ENCODE results near the gene BARX2. TPM values are rescaled to one million over a fixed set of nuclear protein-coding genes. Genes with fewer than 3 reads are reported as not detected.
A peak's percentile ranks its signal among the peaks of the same experiment; 100 is the strongest.

Gene BARX2
- total RNA-seq, 4 donors from 2014 or later: 1.00 to 9.2 (median 6.3) TPM

DNA sequence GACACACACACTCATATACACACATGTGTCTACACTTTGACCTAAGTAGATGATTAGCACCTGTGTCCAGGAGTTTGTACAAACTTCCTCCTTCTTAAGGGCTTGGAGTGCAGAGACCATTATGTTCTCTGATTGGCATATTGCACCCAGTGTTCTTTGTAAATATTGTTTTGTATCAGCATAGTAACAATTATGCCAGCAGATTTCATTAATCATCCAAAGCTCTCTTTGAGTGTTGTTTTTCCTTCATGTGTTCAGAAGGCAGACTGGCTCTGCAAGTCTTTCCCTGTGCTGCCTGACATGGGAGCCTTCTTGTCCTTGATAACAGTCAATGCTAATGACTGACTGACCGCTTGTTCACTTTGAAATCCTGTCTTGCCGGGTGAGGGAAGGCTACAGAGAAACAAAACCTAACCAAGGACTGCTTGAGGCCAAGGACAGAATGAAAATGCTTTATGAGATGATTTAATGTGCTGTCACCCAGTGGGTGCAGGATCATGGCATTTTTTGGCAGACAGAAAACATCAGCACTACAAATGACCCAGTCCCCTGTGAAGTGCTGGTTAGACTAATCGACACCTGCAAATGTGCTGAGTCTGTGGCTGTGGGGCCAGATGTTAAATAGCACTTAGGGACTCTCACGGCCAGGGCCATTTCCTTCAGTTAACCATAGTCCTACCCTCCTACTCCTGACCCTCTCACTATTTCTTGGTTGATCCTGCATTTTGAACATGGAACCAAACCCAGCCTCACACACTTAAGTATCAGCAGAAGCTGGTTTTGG is 6.6 kb upstream of the BARX2 start:
- Histone ChIP-seq H3K27me3 (peaks cover 79% of the 10 kb centered on the region), H3K36me3 (no peaks in the 10 kb centered on the region), H3K27ac (no peak overlapping the region), H3K4me3 (no peak overlapping the region), H3K4me1 (peaks cover 5 to 22% (median 18%) of the 10 kb centered on the region in 4 donors), H3K9me3 (no peaks in the 10 kb centered on the region)
- in situ Hi-C loops (cut with MboI; ENCODE audit: low pct_ligation_motif_present in 1 of 4, low pct_unique_long_range_greater_than_20kb in 1 of 4, low sequenced_read_pairs in 3 of 4) (loop anchor here (5.0 to 25.0 kb wide), 3 partner anchors 343 to 378 kb away; no protein-coding TSS in a partner anchor), intact Hi-C loops (cut with DNase I; ENCODE audit: low total_unique reads) (no loop called here)
- no peak for DNase-seq
- peak in 1 of 3 donors; percentile 20 for TF ChIP-seq POLR2AphosphoS5 (IDR thresholded peaks at IDR 0.05)
- TF ChIP-seq, protein P1, sequence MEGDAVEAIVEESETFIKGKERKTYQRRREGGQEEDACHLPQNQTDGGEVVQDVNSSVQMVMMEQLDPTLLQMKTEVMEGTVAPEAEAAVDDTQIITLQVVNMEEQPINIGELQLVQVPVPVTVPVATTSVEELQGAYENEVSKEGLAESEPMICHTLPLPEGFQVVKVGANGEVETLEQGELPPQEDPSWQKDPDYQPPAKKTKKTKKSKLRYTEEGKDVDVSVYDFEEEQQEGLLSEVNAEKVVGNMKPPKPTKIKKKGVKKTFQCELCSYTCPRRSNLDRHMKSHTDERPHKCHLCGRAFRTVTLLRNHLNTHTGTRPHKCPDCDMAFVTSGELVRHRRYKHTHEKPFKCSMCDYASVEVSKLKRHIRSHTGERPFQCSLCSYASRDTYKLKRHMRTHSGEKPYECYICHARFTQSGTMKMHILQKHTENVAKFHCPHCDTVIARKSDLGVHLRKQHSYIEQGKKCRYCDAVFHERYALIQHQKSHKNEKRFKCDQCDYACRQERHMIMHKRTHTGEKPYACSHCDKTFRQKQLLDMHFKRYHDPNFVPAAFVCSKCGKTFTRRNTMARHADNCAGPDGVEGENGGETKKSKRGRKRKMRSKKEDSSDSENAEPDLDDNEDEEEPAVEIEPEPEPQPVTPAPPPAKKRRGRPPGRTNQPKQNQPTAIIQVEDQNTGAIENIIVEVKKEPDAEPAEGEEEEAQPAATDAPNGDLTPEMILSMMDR (IDR thresholded peaks at IDR 0.05): no peak
- 20 to 50% methylated on average over 1 to 4 of the region's 4 CpGs for WGBS, 2 donors (ENCODE audit: low coverage in 1 of 2)

DNA sequence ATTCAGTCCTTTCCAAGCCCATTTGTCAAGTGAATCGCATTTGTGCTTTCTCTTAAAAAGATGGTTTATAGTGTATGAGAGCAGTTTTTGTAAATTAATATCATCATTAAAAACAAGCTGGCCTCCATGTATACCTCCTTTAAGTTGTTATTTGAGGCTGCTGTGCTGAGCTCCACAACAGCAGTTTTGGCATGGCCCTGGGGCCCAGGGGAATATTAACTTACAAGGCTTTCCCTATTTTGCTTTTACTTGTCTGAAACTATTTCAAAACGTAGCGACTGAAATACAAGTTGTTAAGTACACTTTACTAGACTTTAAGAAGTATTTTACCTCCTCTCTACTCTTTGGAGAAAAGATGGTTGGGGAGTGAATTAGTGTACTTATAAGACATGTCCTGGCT is 4.9 kb upstream of the BARX2 start:
- no peak overlapping the region for H3K27ac ChIP-seq

DNA sequence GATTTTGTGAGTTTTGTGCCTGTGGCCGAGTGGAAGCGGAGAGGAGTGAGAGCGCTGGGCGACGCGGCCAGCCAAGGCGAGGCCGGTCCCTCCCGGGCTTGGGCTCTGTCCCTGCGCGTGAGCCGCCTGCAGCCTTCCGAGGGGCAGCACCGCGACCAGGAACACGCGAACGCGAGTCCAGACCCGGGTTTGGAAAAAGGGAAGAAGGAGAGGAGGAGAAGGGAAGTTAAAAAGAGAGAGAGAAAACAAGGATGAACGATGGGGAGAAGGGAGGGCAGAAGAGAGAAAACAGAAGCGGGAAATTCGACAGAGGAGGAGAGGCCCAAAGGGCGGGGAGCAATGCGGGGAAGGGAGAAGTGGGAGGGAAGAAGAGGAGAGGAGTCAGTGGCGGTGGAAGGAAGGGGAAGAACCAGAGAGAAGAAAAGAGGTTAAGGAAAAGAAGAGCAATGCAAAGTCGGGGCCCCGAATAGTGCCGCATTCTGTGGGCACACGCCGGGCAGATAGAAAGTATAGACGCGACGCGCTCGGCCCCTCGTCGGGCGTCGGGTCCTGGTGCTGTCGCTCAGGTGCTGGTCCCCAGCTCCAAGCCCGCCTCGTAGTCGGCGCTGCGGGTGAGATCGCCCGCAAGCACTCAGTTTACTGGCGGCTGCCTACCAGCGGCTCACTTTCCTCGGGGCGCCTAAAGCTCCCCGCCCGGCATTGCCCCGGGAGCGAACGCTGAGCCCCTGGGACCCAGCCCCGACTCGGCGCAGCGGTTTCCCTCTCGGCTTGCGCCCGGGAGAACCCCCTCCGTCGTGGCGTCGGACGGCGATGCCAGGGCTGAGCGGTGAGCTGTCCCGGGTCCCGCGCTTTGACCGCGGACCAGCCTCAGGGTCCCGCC is 2.8 kb upstream of the BARX2 start:
- no peak for TF ChIP-seq POLR2AphosphoS5 (IDR thresholded peaks at IDR 0.05)
- TF ChIP-seq, protein P1 (IDR thresholded peaks at IDR 0.05): no peak
- Histone ChIP-seq H3K36me3 (no peaks in the 10 kb centered on the region), H3K4me1 (peaks cover 5 to 43% (median 33%) of the 10 kb centered on the region in 4 donors), H3K4me3 (peak overlapping the region in 3 of 4 donors; percentile 36 to 61 (median 49)), H3K9me3 (no peaks in the 10 kb centered on the region), H3K27me3 (peaks cover 89% of the 10 kb centered on the region), H3K27ac (no peak overlapping the region)
- in situ Hi-C loops (cut with MboI; ENCODE audit: low pct_ligation_motif_present in 1 of 4, low pct_unique_long_range_greater_than_20kb in 1 of 4, low sequenced_read_pairs in 3 of 4): loop anchor here in 3 of 4 donors (25.0 kb wide), 2 partner anchors 339 to 364 kb away; no protein-coding TSS in a partner anchor
- intact Hi-C loops (cut with DNase I; ENCODE audit: low total_unique reads): no loop called here
- no peak for DNase-seq
- WGBS, 2 donors (ENCODE audit: low coverage in 1 of 2): 11 to 20% methylated on average over 31 to 52 of the region's 77 CpGs

More for the DNA sequence above, 4.9 kb upstream of the BARX2 start:
- in situ Hi-C loops (cut with MboI; ENCODE audit: low pct_ligation_motif_present in 1 of 4, low pct_unique_long_range_greater_than_20kb in 1 of 4, low sequenced_read_pairs in 3 of 4): loop anchor here in 3 of 4 donors (25.0 kb wide), 2 partner anchors 342 to 367 kb away; no protein-coding TSS in a partner anchor
- no peaks in the 10 kb centered on the region for H3K9me3 ChIP-seq
- 79 to 85% methylated on average over 3 of the region's 3 CpGs for WGBS, 2 donors (ENCODE audit: low coverage in 1 of 2)
- H3K36me3 ChIP-seq: no peaks in the 10 kb centered on the region
- H3K4me3 ChIP-seq: no peak overlapping the region
- peaks cover 5 to 38% (median 30%) of the 10 kb centered on the region in 4 donors for H3K4me1 ChIP-seq
- TF ChIP-seq, protein P1 (IDR thresholded peaks at IDR 0.05): no peak
- TF ChIP-seq POLR2AphosphoS5 (IDR thresholded peaks at IDR 0.05): no peak
- TF ChIP-seq EP300 (IDR thresholded peaks at IDR 0.05; ENCODE audit: low read depth): no peak
- TF ChIP-seq POLR2A (IDR thresholded peaks at IDR 0.05): no peak
- H3K27me3 ChIP-seq: peaks cover 88% of the 10 kb centered on the region
- no peak for DNase-seq
- intact Hi-C loops (cut with DNase I; ENCODE audit: low total_unique reads): no loop called here

DNA sequence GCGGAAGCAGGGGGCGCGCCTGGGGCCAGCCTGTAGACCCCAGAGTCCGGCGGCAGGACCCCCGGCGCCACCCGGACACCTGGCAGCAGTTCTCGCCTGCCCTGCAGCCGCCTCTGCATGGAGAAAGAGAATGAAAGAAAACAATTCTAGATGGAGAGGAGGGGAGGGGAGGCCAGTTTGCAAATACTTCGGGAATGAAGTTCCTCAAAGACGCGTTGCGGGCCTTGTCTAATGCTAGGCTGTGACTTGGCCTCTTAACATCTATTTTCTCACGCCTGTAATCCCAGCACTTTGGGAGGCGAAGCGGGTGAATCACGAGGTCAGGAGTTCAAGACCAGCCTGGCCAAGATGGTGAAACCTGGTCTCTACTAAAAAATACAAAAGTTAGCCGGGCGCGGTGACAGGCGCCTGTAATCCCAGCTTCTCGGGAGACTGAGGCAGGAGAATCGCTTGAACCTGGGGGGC is 2.1 kb upstream of the BARX2 start:
- TF ChIP-seq, protein P1 (IDR thresholded peaks at IDR 0.05): no peak
- TF ChIP-seq POLR2AphosphoS5 (IDR thresholded peaks at IDR 0.05) (no peak), EP300 (IDR thresholded peaks at IDR 0.05; ENCODE audit: low read depth) (no peak), POLR2A (IDR thresholded peaks at IDR 0.05) (no peak)
- Histone ChIP-seq H3K36me3 (no peaks in the 10 kb centered on the region), H3K4me3 (peak overlapping the region in 3 of 4 donors; percentile 36 to 61 (median 49)), H3K4me1 (peaks cover 5 to 43% (median 33%) of the 10 kb centered on the region in 4 donors), H3K27me3 (peaks cover 91% of the 10 kb centered on the region), H3K27ac (no peak overlapping the region), H3K9me3 (no peaks in the 10 kb centered on the region)
- in situ Hi-C loops (cut with MboI; ENCODE audit: low pct_ligation_motif_present in 1 of 4, low pct_unique_long_range_greater_than_20kb in 1 of 4, low sequenced_read_pairs in 3 of 4) (loop anchor here in 3 of 4 donors (25.0 kb wide), 2 partner anchors 339 to 364 kb away; no protein-coding TSS in a partner anchor), intact Hi-C loops (cut with DNase I; ENCODE audit: low total_unique reads) (no loop called here)
- WGBS, 2 donors (ENCODE audit: low coverage in 1 of 2): 16% methylated on average over 24 of the region's 24 CpGs; no CpG with 5 or more reads in 1 of the 2 donors
- no peak for DNase-seq
